Keratinocyte (primary cell): ENCODE measurements around the gene GAPVD1. TPM values are rescaled to one million over a fixed set of nuclear protein-coding genes. Genes with fewer than 3 reads are reported as not detected.

Source experiments
- DNase-seq: peaks from one replicate; pipeline ENCODE4 v3.0.0-alpha.2; 2011; ENCODE audit warnings: low read depth, missing footprints, low spot score
- FAIRE-seq: peaks from 2 replicates; lab custom pipeline; 2011; peaks lifted over from hg19 to GRCh38; lab: Jason Lieb, UNC
- H2AFZ ChIP-seq: 2 replicates; pipeline ENCODE4 v1.6.0; 2012; ENCODE audit warnings: low read length, control low read depth, inconsistent platforms; ENCODE audit not compliant: control insufficient read depth
- H3K27ac ChIP-seq: 2 replicates; pipeline ENCODE4 v1.5.1; 2011; ENCODE audit warnings: low read length; ENCODE audit not compliant: control insufficient read depth, insufficient read depth
- H3K27me3 ChIP-seq: 3 replicates; pipeline ENCODE4 v1.6.0; 2011; ENCODE audit warnings: low read length; ENCODE audit not compliant: control insufficient read depth, insufficient read depth; ENCODE audit errors: extremely low read depth
- H3K36me3 ChIP-seq, 2 experiments: 2 replicates in 1 of 2; 3 replicates in 1 of 2; pipeline ENCODE4 v1.5.1; 2011; ENCODE audit warnings: low read length in 2 of 2, mild to moderate bottlenecking in 1 of 2; ENCODE audit not compliant: control insufficient read depth in 2 of 2, insufficient read depth in 2 of 2; ENCODE audit errors: extremely low read depth in 1 of 2
- H3K4me1 ChIP-seq: 3 replicates; pipeline ENCODE4 v1.5.1; 2011; ENCODE audit warnings: low read length; ENCODE audit not compliant: control insufficient read depth, insufficient read depth; ENCODE audit errors: extremely low read depth
- H3K4me2 ChIP-seq: 3 replicates; pipeline ENCODE4 v1.6.0; 2011; ENCODE audit warnings: low read depth, low read length; ENCODE audit not compliant: control insufficient read depth, insufficient read depth; ENCODE audit errors: extremely low read depth
- H3K4me3 ChIP-seq, 3 experiments: fragments of 200-600 bp in 1 of 3; sonication (generic) in 1 of 3; 2 replicates in 2 of 3; 3 replicates in 1 of 3; pipeline ENCODE4 v1.5.1; 2011 to 2016; ENCODE audit warnings: low read length in 3 of 3, mild to moderate bottlenecking in 3 of 3, control low read depth in 2 of 3, inconsistent platforms in 1 of 3, low read depth in 1 of 3, mixed read lengths in 1 of 3, mixed run types in 1 of 3, moderate library complexity in 1 of 3; ENCODE audit not compliant: control insufficient read depth in 2 of 3, insufficient read depth in 2 of 3; ENCODE audit errors: extremely low read depth in 1 of 3
- H3K79me2 ChIP-seq: 2 replicates; pipeline ENCODE4 v1.6.0; 2012; ENCODE audit warnings: low read length; ENCODE audit not compliant: control insufficient read depth, insufficient read depth
- H3K9ac ChIP-seq: 3 replicates; pipeline ENCODE4 v1.6.0; 2011; ENCODE audit warnings: low read length; ENCODE audit not compliant: control insufficient read depth, insufficient read depth; ENCODE audit errors: extremely low read depth
- H3K9me1 ChIP-seq: 3 replicates; pipeline ENCODE4 v1.6.0; 2011; ENCODE audit warnings: low read length; ENCODE audit not compliant: control insufficient read depth, insufficient read depth; ENCODE audit errors: extremely low read depth
- H3K9me3 ChIP-seq: 2 replicates; pipeline ENCODE4 v1.5.1; 2012; ENCODE audit warnings: low read depth, low read length; ENCODE audit not compliant: control insufficient read depth
- H4K20me1 ChIP-seq: 3 replicates; pipeline ENCODE4 v1.6.0; 2011; ENCODE audit warnings: low read length; ENCODE audit not compliant: control insufficient read depth, insufficient read depth; ENCODE audit errors: extremely low read depth
- EZH2 ChIP-seq: IDR thresholded peaks from one replicate; pipeline ENCODE4 v1.6.1; 2012; ENCODE audit warnings: inconsistent platforms, mild to moderate bottlenecking, low read length, moderate library complexity
- dilution Hi-C: fragments of 300-500 bp; cut with MboI; formaldehyde crosslinking; loops from one replicate; pipeline ENCODE4 v1.7.0; 2020; ENCODE audit warnings: low sequenced_read_pairs; ENCODE audit not compliant: extremely low pct_ligation_motif_present
- polyA plus RNA-seq, 5 experiments: library from polyadenylated mRNA; depleted of rRNA in 3 of 5; stranded (reverse) in 3 of 5; stranded (forward) in 1 of 5; unstranded in 1 of 5; fragments of >200 nt; gene quantifications; 1 replicate in 1 of 5; 2 replicates in 3 of 5; 3 replicates in 1 of 5; pipeline versions ENCODE4 v1.2.1 to v1.2.3, GENCODE V29; 2011 to 2012; ENCODE audit warnings: missing spikeins in 2 of 5, low read depth in 1 of 5, low replicate concordance in 1 of 5
- TF ChIP-seq, protein P1 (sequence below), 3 experiments: IDR thresholded peaks in 1 of 3; conservative IDR thresholded peaks in 1 of 3; optimal IDR thresholded peaks in 1 of 3; 2 replicates in 2 of 3; 3 replicates in 1 of 3; pipeline versions ENCODE3 to v1.5.1; 2011; ENCODE audit warnings: low read length in 3 of 3, mild to moderate bottlenecking in 3 of 3, moderate library complexity in 2 of 3, control low read depth in 1 of 3, inconsistent platforms in 1 of 3; ENCODE audit not compliant: insufficient read depth in 2 of 3; ENCODE audit errors: extremely low read depth in 1 of 3

GAPVD1 gene
- polyA plus RNA-seq, 1 donor (not counting 4 experiments of a cell fraction or from before 2014, with no cell fraction given) = 23.2 TPM

- Histone ChIP-seq H3K36me3 (no peaks in the 10 kb centered on the region), H3K4me1 (peaks cover 2% of the 10 kb centered on the region), H2AFZ (no peak overlapping the region), H3K9ac (no peak overlapping the region), H3K9me3 (no peaks in the 10 kb centered on the region), H3K9me1 (no peaks in the 10 kb centered on the region), H3K79me2 (no peaks in the 10 kb centered on the region), H3K4me3 (no peak overlapping the region), H4K20me1 (no peaks in the 10 kb centered on the region), H3K4me2 (no peak overlapping the region), H3K27me3 (no peaks in the 10 kb centered on the region), H3K27ac (no peak overlapping the region)
- DNase-seq (no peak), FAIRE-seq (no peak)
- no peak for TF ChIP-seq EZH2
- TF ChIP-seq, protein P1, sequence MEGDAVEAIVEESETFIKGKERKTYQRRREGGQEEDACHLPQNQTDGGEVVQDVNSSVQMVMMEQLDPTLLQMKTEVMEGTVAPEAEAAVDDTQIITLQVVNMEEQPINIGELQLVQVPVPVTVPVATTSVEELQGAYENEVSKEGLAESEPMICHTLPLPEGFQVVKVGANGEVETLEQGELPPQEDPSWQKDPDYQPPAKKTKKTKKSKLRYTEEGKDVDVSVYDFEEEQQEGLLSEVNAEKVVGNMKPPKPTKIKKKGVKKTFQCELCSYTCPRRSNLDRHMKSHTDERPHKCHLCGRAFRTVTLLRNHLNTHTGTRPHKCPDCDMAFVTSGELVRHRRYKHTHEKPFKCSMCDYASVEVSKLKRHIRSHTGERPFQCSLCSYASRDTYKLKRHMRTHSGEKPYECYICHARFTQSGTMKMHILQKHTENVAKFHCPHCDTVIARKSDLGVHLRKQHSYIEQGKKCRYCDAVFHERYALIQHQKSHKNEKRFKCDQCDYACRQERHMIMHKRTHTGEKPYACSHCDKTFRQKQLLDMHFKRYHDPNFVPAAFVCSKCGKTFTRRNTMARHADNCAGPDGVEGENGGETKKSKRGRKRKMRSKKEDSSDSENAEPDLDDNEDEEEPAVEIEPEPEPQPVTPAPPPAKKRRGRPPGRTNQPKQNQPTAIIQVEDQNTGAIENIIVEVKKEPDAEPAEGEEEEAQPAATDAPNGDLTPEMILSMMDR (optimal IDR thresholded peaks at IDR 0.05 in 1 of 3, IDR thresholded peaks at IDR 0.05 in 1 of 3, conservative IDR thresholded peaks at IDR 0.05 in 1 of 3; ENCODE audit: extremely low read depth in 1 of 3, insufficient read depth in 2 of 3, low read length in 3 of 3) = no peak
- dilution Hi-C loops = no loop called here
Measured at GRCh38 chr9:125398243-125398642, 136.6 kb downstream of the GAPVD1 start.

DNA sequence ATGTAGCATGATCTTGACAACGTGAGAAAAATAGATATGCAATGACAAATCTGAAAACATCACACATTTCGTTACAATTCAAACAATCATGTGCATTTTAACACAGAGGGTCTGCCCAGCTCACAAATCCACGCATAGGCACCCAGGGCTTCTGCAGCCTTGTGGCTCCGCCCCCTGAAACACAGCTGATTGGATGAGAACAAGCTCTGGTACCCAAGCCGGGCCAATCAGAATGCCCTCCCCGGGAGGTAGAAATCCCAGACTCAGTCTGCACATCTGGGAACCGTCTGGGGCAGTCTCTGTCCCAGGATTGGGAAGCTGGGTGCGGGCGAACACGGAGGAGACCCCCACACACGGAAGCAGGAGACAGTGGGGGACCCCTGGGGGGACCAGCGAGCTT lies 137.5 kb downstream of the GAPVD1 start:
- no peaks in the 10 kb centered on the region for H3K79me2 ChIP-seq
- no peaks in the 10 kb centered on the region for H3K9me3 ChIP-seq
- H3K9ac ChIP-seq = no peak overlapping the region
- H3K4me2 ChIP-seq = no peak overlapping the region
- H3K36me3 ChIP-seq = no peaks in the 10 kb centered on the region
- H3K4me3 ChIP-seq = no peak overlapping the region
- no peaks in the 10 kb centered on the region for H3K4me1 ChIP-seq
- dilution Hi-C loops = no loop called here
- no peaks in the 10 kb centered on the region for H3K27me3 ChIP-seq
- no peaks in the 10 kb centered on the region for H4K20me1 ChIP-seq
- H3K27ac ChIP-seq = no peak overlapping the region
- H3K9me1 ChIP-seq = no peaks in the 10 kb centered on the region
- no peak for TF ChIP-seq EZH2
- TF ChIP-seq, protein P1 (optimal IDR thresholded peaks at IDR 0.05 in 1 of 3, IDR thresholded peaks at IDR 0.05 in 1 of 3, conservative IDR thresholded peaks at IDR 0.05 in 1 of 3; ENCODE audit: extremely low read depth in 1 of 3, insufficient read depth in 2 of 3, low read length in 3 of 3) = no peak
- no peak for FAIRE-seq
- no peak overlapping the region for H2AFZ ChIP-seq
- no peak for DNase-seq
